ENCODE measurements around the gene ARPP19. TPM values are rescaled to one million over a fixed set of nuclear protein-coding genes. Genes with fewer than 3 reads are reported as not detected.

ARPP19 gene
- total and polyA plus RNA-seq, 9 of the 15 experiments (the other 6 are each of a cell fraction or from before 2014, with no cell fraction given) = 33.3 to 102 (median 60.5) TPM

DNA sequence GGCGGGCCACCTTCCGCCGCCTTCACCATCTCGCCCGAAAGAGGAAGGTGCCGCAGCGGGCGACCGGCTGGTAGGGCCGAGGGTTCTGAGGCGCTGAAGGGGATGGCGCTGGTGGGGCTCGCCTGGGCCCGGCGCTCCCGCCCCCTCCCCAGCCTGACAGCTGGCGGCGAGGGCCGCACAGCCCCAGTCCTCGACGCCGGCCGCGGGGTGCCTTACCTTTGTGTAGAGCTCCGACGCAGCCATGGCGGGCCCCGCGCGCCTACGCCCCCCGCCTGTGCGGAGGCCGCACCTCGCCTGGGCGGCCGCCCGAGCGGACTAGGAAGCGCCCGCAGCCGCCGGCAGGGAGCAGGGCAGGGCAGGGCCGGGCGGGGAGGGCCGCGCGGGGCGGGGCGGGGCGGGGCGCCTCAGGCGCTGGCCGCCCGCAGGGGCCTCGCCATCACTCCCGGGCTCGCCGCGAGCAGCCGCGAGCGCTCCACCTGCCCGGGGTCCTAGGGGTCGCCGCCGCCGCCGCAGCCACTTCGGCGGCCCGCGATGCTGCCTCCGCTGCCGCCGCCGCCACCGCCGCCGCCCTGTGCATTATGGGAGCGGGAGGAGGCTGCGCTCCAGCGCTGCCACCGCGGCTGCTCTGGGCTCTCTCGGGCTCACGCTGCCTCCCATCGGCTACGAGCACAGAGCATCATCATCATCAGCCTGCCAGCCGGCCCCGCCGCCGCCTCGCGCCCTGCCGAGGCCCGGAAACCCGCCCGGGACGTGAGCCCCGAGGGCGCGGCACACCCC, 40.1 kb downstream of the ARPP19 start, which contains the start of gene MYO5A (continued):
- TF ChIP-seq, protein P1, sequence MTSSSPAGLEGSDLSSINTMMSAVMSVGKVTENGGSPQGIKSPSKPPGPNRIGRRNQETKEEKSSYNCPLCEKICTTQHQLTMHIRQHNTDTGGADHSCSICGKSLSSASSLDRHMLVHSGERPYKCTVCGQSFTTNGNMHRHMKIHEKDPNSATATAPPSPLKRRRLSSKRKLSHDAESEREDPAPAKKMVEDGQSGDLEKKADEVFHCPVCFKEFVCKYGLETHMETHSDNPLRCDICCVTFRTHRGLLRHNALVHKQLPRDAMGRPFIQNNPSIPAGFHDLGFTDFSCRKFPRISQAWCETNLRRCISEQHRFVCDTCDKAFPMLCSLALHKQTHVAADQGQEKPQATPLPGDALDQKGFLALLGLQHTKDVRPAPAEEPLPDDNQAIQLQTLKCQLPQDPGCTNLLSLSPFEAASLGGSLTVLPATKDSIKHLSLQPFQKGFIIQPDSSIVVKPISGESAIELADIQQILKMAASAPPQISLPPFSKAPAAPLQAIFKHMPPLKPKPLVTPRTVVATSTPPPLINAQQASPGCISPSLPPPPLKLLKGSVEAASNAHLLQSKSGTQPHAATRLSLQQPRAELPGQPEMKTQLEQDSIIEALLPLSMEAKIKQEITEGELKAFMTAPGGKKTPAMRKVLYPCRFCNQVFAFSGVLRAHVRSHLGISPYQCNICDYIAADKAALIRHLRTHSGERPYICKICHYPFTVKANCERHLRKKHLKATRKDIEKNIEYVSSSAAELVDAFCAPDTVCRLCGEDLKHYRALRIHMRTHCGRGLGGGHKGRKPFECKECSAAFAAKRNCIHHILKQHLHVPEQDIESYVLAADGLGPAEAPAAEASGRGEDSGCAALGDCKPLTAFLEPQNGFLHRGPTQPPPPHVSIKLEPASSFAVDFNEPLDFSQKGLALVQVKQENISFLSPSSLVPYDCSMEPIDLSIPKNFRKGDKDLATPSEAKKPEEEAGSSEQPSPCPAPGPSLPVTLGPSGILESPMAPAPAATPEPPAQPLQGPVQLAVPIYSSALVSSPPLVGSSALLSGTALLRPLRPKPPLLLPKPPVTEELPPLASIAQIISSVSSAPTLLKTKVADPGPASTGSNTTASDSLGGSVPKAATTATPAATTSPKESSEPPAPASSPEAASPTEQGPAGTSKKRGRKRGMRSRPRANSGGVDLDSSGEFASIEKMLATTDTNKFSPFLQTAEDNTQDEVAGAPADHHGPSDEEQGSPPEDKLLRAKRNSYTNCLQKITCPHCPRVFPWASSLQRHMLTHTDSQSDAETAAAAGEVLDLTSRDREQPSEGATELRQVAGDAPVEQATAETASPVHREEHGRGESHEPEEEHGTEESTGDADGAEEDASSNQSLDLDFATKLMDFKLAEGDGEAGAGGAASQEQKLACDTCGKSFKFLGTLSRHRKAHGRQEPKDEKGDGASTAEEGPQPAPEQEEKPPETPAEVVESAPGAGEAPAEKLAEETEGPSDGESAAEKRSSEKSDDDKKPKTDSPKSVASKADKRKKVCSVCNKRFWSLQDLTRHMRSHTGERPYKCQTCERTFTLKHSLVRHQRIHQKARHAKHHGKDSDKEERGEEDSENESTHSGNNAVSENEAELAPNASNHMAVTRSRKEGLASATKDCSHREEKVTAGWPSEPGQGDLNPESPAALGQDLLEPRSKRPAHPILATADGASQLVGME (CRISPR knock-in tag; IDR thresholded peaks at IDR 0.05) = no peak
- TF ChIP-seq, protein P2, sequence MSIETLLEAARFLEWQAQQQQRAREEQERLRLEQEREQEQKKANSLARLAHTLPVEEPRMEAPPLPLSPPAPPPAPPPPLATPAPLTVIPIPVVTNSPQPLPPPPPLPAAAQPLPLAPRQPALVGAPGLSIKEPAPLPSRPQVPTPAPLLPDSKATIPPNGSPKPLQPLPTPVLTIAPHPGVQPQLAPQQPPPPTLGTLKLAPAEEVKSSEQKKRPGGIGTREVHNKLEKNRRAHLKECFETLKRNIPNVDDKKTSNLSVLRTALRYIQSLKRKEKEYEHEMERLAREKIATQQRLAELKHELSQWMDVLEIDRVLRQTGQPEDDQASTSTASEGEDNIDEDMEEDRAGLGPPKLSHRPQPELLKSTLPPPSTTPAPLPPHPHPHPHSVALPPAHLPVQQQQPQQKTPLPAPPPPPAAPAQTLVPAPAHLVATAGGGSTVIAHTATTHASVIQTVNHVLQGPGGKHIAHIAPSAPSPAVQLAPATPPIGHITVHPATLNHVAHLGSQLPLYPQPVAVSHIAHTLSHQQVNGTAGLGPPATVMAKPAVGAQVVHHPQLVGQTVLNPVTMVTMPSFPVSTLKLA (conservative IDR thresholded peaks at IDR 0.05) = no peak
- TF ChIP-seq RB1 (IDR thresholded peaks at IDR 0.05; ENCODE audit: low read depth) (peak; percentile 55; the same call in 1 of the 2 replicates), RAD51 (IDR thresholded peaks at IDR 0.05; ENCODE audit: borderline replicate concordance, low read depth) (no peak), RBFOX2 (IDR thresholded peaks at IDR 0.05; ENCODE audit: low read depth, low read length) (peak; percentile 33; the same call in 1 of the 2 replicates), ZFX (CRISPR knock-in tag; IDR thresholded peaks at IDR 0.05) (peak; percentile 59), CBX1 (IDR thresholded peaks at IDR 0.05; ENCODE audit: low read depth) (no peak), ZNF764 (CRISPR knock-in tag; IDR thresholded peaks at IDR 0.05; ENCODE audit: low read depth) (no peak), ZNF24 (IDR thresholded peaks at IDR 0.05) (no peak), YBX1 (IDR thresholded peaks at IDR 0.05) (no peak), SIN3A (IDR thresholded peaks at IDR 0.05; ENCODE audit: borderline replicate concordance in 2 of 2, control insufficient read depth in 1 of 2, low read depth in 2 of 2, low read length in 2 of 2) (no peak), KLF6 (CRISPR knock-in tag; IDR thresholded peaks at IDR 0.05; ENCODE audit: borderline replicate concordance) (no peak)
- TF ChIP-seq, protein P3, sequence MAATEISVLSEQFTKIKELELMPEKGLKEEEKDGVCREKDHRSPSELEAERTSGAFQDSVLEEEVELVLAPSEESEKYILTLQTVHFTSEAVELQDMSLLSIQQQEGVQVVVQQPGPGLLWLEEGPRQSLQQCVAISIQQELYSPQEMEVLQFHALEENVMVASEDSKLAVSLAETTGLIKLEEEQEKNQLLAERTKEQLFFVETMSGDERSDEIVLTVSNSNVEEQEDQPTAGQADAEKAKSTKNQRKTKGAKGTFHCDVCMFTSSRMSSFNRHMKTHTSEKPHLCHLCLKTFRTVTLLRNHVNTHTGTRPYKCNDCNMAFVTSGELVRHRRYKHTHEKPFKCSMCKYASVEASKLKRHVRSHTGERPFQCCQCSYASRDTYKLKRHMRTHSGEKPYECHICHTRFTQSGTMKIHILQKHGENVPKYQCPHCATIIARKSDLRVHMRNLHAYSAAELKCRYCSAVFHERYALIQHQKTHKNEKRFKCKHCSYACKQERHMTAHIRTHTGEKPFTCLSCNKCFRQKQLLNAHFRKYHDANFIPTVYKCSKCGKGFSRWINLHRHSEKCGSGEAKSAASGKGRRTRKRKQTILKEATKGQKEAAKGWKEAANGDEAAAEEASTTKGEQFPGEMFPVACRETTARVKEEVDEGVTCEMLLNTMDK (IDR thresholded peaks at IDR 0.05; ENCODE audit: borderline replicate concordance, insufficient read depth, low read depth, low read length, poor library complexity, severe bottlenecking) = peak; percentile 80
- TF ChIP-seq, protein P4, sequence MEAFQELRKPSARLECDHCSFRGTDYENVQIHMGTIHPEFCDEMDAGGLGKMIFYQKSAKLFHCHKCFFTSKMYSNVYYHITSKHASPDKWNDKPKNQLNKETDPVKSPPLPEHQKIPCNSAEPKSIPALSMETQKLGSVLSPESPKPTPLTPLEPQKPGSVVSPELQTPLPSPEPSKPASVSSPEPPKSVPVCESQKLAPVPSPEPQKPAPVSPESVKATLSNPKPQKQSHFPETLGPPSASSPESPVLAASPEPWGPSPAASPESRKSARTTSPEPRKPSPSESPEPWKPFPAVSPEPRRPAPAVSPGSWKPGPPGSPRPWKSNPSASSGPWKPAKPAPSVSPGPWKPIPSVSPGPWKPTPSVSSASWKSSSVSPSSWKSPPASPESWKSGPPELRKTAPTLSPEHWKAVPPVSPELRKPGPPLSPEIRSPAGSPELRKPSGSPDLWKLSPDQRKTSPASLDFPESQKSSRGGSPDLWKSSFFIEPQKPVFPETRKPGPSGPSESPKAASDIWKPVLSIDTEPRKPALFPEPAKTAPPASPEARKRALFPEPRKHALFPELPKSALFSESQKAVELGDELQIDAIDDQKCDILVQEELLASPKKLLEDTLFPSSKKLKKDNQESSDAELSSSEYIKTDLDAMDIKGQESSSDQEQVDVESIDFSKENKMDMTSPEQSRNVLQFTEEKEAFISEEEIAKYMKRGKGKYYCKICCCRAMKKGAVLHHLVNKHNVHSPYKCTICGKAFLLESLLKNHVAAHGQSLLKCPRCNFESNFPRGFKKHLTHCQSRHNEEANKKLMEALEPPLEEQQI (IDR thresholded peaks at IDR 0.05) = no peak
